Ishikawa (cell line): ENCODE results near the gene FOXJ1.

ENCODE experiments used
- CEBPB ChIP-seq: IDR thresholded peaks from 2 replicates; pipeline ENCODE4 v1.6.1; 2012
- CREB1 ChIP-seq: IDR thresholded peaks from 2 replicates; pipeline ENCODE4 v1.6.1; 2012; ENCODE audit warnings: low read depth
- EGR1 ChIP-seq: IDR thresholded peaks from 2 replicates; pipeline ENCODE4 v1.6.1; 2012
- EP300 ChIP-seq: IDR thresholded peaks from 2 replicates; pipeline ENCODE4 v1.6.1; 2012; ENCODE audit warnings: borderline replicate concordance
- FOXM1 ChIP-seq: IDR thresholded peaks from 2 replicates; pipeline ENCODE4 v1.6.1; 2012; ENCODE audit warnings: low read depth, borderline replicate concordance
- NFIC ChIP-seq: IDR thresholded peaks from 2 replicates; pipeline ENCODE4 v1.6.1; 2012
- RAD21 ChIP-seq: IDR thresholded peaks from 2 replicates; pipeline ENCODE4 v1.6.1; 2012; ENCODE audit warnings: low read depth
- TAF1 ChIP-seq: IDR thresholded peaks from 2 replicates; pipeline ENCODE4 v1.6.1; 2012; ENCODE audit warnings: low read depth, mild to moderate bottlenecking
- TCF12 ChIP-seq: IDR thresholded peaks from 2 replicates; pipeline ENCODE4 v1.6.1; 2012; ENCODE audit warnings: low read depth
- TEAD4 ChIP-seq: IDR thresholded peaks from 2 replicates; pipeline ENCODE4 v1.6.1; 2012
- YY1 ChIP-seq: IDR thresholded peaks from 2 replicates; pipeline ENCODE4 v1.6.1; 2012; ENCODE audit warnings: low read depth
- ZBTB7A ChIP-seq: IDR thresholded peaks from 2 replicates; pipeline ENCODE4 v1.6.1; 2012; ENCODE audit warnings: low read depth
- TF ChIP-seq, protein P1 (sequence below): IDR thresholded peaks from 2 replicates; pipeline ENCODE4 v1.6.1; 2012
- TF ChIP-seq, protein P2 (sequence below): IDR thresholded peaks from 2 replicates; pipeline ENCODE4 v1.6.1; 2012
- TF ChIP-seq, protein P3 (sequence below): IDR thresholded peaks from 2 replicates; pipeline ENCODE4 v1.6.1; 2012; ENCODE audit warnings: low read depth, mild to moderate bottlenecking

Gene FOXJ1

DNA sequence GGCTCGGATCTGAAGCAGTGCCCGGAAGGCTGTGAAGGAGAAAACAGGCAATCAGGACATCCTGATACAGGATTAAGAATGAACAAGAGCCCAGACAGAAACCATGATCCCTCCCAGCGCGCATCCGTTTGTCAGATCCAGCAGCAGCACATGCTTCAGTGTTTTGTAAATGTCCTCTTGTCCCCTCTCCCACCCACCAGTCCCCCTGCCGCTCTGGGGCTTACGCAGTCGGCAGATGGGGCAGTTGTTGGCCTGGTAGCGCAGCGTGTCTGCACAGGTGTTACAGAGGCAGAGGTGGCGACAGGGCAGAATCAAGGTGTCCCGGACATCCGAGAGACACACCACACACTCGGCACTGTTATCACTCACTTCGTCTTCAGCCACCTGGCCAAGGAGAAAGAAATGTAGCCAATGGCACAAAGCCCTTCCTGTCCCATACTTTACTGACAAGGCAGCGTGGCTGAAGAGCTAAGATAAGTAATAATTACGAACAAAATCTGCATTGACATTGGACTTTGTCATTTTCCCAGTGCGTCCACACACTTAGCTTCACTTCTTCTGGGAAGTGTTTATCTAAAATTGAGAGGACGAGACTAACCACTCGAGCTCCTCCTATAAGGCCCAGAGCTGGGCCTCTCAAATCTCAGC is 20.7 kb upstream of the FOXJ1 start:
- no peak for TF ChIP-seq TEAD4
- TF ChIP-seq, protein P1, sequence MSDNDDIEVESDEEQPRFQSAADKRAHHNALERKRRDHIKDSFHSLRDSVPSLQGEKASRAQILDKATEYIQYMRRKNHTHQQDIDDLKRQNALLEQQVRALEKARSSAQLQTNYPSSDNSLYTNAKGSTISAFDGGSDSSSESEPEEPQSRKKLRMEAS = no peak
- no peak for TF ChIP-seq EP300
- TF ChIP-seq EGR1 = no peak
- TF ChIP-seq, protein P2, sequence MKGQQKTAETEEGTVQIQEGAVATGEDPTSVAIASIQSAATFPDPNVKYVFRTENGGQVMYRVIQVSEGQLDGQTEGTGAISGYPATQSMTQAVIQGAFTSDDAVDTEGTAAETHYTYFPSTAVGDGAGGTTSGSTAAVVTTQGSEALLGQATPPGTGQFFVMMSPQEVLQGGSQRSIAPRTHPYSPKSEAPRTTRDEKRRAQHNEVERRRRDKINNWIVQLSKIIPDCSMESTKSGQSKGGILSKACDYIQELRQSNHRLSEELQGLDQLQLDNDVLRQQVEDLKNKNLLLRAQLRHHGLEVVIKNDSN = no peak
- no peak for TF ChIP-seq YY1
- TF ChIP-seq RAD21 = no peak
- no peak for TF ChIP-seq TCF12

DNA sequence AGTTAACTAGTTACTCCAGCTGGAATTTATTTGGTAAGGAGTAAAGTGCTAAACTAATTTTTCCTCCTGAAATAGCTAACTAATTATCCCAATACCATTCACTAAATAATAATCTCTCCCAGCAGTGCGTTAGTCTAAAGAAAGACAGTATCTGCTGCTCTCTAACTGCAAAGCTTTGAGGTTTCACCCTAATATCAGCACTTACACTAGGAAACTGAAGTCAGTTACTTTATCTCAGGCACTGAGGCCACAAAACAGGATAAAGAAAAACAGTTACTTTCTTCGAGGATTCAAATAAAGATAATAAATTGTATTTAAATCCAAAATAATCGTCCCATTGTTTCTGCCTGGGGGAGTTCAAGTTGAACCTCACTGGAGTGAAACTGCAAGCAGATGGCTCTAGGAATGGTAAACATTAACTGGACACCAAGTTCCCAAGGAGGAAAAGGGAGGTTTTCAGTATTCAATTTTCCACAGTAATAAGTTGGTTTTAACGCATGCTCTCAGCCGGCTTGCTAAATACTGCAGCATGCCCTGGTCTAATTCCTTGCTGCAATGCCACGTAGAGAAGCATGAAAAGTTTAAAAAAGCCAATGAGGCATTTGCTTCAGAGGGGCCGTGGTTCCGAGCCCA is 20.0 kb upstream of the FOXJ1 start:
- TF ChIP-seq, protein P3, sequence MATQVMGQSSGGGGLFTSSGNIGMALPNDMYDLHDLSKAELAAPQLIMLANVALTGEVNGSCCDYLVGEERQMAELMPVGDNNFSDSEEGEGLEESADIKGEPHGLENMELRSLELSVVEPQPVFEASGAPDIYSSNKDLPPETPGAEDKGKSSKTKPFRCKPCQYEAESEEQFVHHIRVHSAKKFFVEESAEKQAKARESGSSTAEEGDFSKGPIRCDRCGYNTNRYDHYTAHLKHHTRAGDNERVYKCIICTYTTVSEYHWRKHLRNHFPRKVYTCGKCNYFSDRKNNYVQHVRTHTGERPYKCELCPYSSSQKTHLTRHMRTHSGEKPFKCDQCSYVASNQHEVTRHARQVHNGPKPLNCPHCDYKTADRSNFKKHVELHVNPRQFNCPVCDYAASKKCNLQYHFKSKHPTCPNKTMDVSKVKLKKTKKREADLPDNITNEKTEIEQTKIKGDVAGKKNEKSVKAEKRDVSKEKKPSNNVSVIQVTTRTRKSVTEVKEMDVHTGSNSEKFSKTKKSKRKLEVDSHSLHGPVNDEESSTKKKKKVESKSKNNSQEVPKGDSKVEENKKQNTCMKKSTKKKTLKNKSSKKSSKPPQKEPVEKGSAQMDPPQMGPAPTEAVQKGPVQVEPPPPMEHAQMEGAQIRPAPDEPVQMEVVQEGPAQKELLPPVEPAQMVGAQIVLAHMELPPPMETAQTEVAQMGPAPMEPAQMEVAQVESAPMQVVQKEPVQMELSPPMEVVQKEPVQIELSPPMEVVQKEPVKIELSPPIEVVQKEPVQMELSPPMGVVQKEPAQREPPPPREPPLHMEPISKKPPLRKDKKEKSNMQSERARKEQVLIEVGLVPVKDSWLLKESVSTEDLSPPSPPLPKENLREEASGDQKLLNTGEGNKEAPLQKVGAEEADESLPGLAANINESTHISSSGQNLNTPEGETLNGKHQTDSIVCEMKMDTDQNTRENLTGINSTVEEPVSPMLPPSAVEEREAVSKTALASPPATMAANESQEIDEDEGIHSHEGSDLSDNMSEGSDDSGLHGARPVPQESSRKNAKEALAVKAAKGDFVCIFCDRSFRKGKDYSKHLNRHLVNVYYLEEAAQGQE = no peak
- TF ChIP-seq FOXM1 (no peak), RAD21 (no peak), TAF1 (no peak), CREB1 (no peak), TEAD4 (no peak), EGR1 (no peak), TCF12 (no peak), CEBPB (no peak), EP300 (no peak), ZBTB7A (no peak), YY1 (no peak), NFIC (no peak)
- TF ChIP-seq, protein P1 = no peak
- TF ChIP-seq, protein P2 = no peak

DNA sequence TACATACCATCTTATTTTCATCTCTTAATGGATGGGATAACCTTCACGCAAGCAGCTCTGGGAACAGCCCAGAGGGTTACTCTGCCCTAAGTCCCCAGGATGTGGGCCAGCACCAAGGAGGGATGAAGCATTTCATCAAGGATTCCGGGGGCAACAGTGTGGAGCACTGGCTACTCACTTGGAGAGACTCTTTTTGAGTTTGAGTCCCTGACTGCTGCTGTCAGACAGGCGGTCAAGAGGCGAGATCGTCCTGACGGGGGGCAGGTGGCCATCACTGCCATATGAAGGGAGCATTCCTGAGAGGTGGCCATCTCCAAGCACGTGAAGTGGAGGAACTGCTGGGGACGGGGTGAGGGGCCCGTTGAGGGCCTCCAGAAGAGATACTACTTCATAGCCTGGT is 18.1 kb upstream of the FOXJ1 start:
- TF ChIP-seq TCF12 (no peak), NFIC (no peak), YY1 (no peak), TEAD4 (no peak)
- TF ChIP-seq, protein P1 = no peak
- TF ChIP-seq, protein P2 = no peak

DNA sequence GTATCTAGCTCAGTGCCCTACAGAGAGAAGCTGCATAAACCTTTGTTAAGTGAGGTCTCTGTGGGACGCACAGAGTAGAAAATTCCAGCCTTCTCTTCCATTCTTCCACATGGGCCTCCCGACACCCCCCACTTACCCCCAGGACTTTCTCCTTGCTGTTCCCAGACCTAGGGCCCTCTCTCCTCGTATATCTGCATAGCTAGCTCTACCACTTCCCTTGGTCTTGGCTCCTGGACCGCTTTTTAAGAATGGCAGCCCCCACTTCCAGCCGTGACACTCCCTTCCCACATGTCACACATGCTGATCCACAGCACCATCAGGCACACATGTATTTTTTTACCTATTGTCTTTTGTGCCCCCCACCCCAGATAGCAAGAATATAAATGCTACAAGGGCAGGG is 16.7 kb upstream of the FOXJ1 start:
- TF ChIP-seq ZBTB7A (no peak), EP300 (no peak), CREB1 (no peak), NFIC (no peak), RAD21 (no peak), TAF1 (no peak), CEBPB (no peak), YY1 (no peak), FOXM1 (no peak), TCF12 (no peak), TEAD4 (no peak), EGR1 (no peak)
- TF ChIP-seq, protein P1 = no peak
- TF ChIP-seq, protein P2 = no peak
- TF ChIP-seq, protein P3 = no peak

DNA sequence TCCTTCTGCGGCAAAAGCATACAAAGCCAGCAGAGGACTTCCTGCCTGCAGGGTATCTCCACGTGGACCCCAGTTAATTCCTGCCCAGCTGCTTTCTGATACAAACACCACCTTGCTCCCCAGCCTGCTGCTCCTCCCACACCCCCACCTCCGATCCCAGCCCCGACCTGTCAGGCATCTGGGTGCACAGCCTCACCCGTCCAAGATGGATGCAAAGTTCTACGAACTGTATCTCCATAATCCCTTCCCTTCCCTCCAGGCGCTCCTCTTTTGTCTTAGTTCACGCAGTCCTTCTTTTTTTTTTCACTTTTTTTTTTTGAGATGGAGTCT is 15.6 kb upstream of the FOXJ1 start:
- TF ChIP-seq FOXM1 = no peak
- TF ChIP-seq YY1 = no peak
- no peak for TF ChIP-seq TEAD4
- TF ChIP-seq, protein P1 = no peak
- no peak for TF ChIP-seq TAF1
- no peak for TF ChIP-seq NFIC
- TF ChIP-seq ZBTB7A = no peak
- TF ChIP-seq EP300 = no peak
- no peak for TF ChIP-seq CEBPB
- TF ChIP-seq, protein P3 = no peak
